Measurements from ENCODE around the gene LHX8.
"Not testable (repeated sequence)": the region's sequence is repeated elsewhere in the genome, so short reads cannot be mapped to it uniquely, and the experiment has no call there.

Gene LHX8

DNA sequence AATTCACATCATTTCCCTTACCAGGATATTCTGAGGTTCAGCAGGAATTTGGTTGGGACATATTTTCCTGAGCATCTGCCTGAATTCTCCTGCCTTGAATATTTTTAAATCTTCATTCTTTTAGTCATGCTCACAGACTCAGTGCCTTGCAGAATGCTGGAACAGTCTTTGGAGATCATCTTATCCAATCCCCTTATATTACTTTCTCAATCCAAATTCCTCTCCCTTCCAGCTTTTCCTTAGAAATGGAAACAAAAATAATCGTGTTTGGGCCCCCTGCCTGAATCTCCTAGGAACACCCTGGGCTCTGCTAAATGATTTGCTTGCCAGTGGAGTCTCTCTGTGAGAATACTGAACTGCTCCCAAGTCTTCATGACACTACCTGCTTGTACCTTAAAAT lies 38.4 kb downstream of the LHX8 start:
- Histone ChIP-seq H3K4me1 (ENCODE audit: insufficient read depth, low read length, poor library complexity, severe bottlenecking) (peaks cover 4% of the 10 kb centered on the region), H3K9me2 (replicated peaks; ENCODE audit: low read depth, low read length) (no peaks in the 10 kb centered on the region), H3K9ac (ENCODE audit: low read depth, low read length, poor library complexity, severe bottlenecking) (no peak overlapping the region), H3K4me3 (ENCODE audit: low read length, poor library complexity, severe bottlenecking) (no peak overlapping the region), H3K79me2 (ENCODE audit: insufficient read depth, low read length) (no peaks in the 10 kb centered on the region), H3K9me3 (ENCODE audit: insufficient read depth, low read depth, low read length) (no peaks in the 10 kb centered on the region), H3F3A (ENCODE audit: low read depth) (no peaks in the 10 kb centered on the region), H4K20me1 (ENCODE audit: insufficient read depth, low read length, poor library complexity, severe bottlenecking) (no peaks in the 10 kb centered on the region), H2AFZ (ENCODE audit: low read length) (no peak overlapping the region), H3K36me3 (ENCODE audit: insufficient read depth, low read length) (no peaks in the 10 kb centered on the region), H3K4me2 (ENCODE audit: low read depth, low read length, poor library complexity, severe bottlenecking) (no peak overlapping the region), H3K27me3 (ENCODE audit: insufficient read depth, low read length, poor library complexity, severe bottlenecking) (no peaks in the 10 kb centered on the region)
- TF ChIP-seq, protein P1, sequence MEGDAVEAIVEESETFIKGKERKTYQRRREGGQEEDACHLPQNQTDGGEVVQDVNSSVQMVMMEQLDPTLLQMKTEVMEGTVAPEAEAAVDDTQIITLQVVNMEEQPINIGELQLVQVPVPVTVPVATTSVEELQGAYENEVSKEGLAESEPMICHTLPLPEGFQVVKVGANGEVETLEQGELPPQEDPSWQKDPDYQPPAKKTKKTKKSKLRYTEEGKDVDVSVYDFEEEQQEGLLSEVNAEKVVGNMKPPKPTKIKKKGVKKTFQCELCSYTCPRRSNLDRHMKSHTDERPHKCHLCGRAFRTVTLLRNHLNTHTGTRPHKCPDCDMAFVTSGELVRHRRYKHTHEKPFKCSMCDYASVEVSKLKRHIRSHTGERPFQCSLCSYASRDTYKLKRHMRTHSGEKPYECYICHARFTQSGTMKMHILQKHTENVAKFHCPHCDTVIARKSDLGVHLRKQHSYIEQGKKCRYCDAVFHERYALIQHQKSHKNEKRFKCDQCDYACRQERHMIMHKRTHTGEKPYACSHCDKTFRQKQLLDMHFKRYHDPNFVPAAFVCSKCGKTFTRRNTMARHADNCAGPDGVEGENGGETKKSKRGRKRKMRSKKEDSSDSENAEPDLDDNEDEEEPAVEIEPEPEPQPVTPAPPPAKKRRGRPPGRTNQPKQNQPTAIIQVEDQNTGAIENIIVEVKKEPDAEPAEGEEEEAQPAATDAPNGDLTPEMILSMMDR (conservative IDR thresholded peaks at IDR 0.05; ENCODE audit: low read length) = no peak
- no peak for TF ChIP-seq EZH2phosphoT487 (IDR thresholded peaks at IDR 0.05; ENCODE audit: borderline replicate concordance)

DNA sequence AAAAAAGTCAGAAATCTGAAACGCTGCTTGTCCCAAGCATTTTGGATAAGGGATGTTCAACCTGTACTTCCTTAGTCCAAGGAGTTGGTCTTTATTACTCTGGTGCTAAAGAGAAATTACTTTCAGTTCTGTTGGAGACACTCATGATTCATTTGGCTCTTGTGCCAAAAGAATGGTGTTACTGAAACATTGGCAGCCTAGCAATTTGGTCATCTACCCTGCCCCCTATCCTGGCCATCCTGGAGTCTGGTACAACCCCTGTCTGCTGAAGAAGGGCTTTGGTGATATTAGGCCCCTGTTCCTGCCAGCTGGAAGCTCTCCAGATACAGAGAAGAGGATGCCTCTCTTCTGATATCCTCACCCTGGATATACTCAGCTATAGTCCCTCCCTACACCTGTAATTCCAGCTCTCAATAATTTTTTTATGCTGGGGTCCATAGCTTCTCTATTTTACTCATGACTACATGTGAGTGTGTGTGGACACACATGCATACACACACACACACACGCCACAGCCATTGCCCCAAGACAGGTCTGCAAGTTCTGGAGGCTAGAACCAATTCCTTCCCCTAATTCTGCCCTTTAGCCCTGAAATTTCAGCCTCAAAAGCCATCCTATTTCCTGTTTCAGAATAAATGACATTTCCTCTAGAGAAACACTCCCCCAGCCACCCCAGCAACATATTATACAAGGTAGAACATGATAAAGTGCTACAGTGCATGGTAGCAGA lies 40.0 kb downstream of the LHX8 start:
- Histone ChIP-seq H3K4me2 (ENCODE audit: low read depth, low read length, poor library complexity, severe bottlenecking) (peak overlapping the region; percentile 35), H3K79me2 (ENCODE audit: insufficient read depth, low read length) (no peaks in the 10 kb centered on the region), H3K9me2 (replicated peaks; ENCODE audit: low read depth, low read length) (no peaks in the 10 kb centered on the region), H3K36me3 (ENCODE audit: insufficient read depth, low read length) (no peaks in the 10 kb centered on the region), H3K27me3 (ENCODE audit: insufficient read depth, low read length, poor library complexity, severe bottlenecking) (no peaks in the 10 kb centered on the region), H4K20me1 (ENCODE audit: insufficient read depth, low read length, poor library complexity, severe bottlenecking) (no peaks in the 10 kb centered on the region), H2AFZ (ENCODE audit: low read length) (peak overlapping the region; percentile 64; the same call in 1 of the 2 replicates), H3K9me3 (ENCODE audit: insufficient read depth, low read depth, low read length) (no peaks in the 10 kb centered on the region), H3K4me1 (ENCODE audit: insufficient read depth, low read length, poor library complexity, severe bottlenecking) (peaks cover 4% of the 10 kb centered on the region), H3K9ac (ENCODE audit: low read depth, low read length, poor library complexity, severe bottlenecking) (no peak overlapping the region), H3K4me3 (ENCODE audit: low read length, poor library complexity, severe bottlenecking) (no peak overlapping the region), H3F3A (ENCODE audit: low read depth) (no peaks in the 10 kb centered on the region)
- TF ChIP-seq, protein P1 (conservative IDR thresholded peaks at IDR 0.05; ENCODE audit: low read length) = no peak
- no peak for TF ChIP-seq EZH2phosphoT487 (IDR thresholded peaks at IDR 0.05; ENCODE audit: borderline replicate concordance)

DNA sequence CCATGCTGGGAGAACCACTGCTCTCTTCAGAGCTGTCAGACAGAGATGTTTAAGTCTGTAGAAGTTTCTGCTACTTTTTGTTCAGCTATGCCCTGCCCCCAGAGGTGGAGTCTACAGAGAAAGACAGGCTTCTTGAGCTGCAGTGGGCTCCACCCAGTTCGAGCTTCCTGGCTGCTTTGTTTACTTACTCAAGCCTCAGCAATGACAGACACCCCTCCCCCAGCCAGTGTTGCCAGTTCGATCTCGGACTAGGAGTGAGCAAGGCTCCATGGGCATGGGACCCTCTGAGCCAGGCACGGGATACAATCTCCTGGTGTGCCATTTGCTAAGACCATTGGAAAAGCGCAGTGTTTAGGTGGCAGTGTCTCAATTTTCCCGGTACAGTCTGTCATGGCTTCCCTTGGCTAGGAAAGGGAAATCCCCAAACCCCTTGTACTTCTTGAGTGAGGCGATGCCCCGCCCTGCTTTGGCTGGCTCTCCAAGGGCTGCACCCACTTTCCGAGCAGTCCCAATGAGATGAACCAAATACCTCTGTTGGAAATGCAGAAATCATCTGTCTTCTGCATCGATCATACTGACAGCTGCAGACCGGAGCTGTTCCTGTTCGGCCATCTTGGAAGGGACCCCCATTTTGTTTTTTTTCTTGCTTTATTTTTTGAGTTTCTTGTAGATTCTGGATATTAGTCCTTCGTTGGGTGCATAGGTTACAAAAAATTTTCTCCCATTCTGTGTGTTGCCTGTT lies 47.2 kb downstream of the LHX8 start:
- not testable (repeated sequence) for H3K4me3 ChIP-seq (ENCODE audit: low read length, poor library complexity, severe bottlenecking); H3K4me2 ChIP-seq (ENCODE audit: low read depth, low read length, poor library complexity, severe bottlenecking); H2AFZ ChIP-seq (ENCODE audit: low read length); H3K9ac ChIP-seq (ENCODE audit: low read depth, low read length, poor library complexity, severe bottlenecking); H3K9me3 ChIP-seq (ENCODE audit: insufficient read depth, low read depth, low read length); H3F3A ChIP-seq (ENCODE audit: low read depth); H3K27me3 ChIP-seq (ENCODE audit: insufficient read depth, low read length, poor library complexity, severe bottlenecking); H3K9me2 ChIP-seq (replicated peaks; ENCODE audit: low read depth, low read length); H4K20me1 ChIP-seq (ENCODE audit: insufficient read depth, low read length, poor library complexity, severe bottlenecking); H3K4me1 ChIP-seq (ENCODE audit: insufficient read depth, low read length, poor library complexity, severe bottlenecking); H3K36me3 ChIP-seq (ENCODE audit: insufficient read depth, low read length); H3K79me2 ChIP-seq (ENCODE audit: insufficient read depth, low read length)

Data from Loucy (cell line).